Measurements from ENCODE around the gene CTNS. TPM values are rescaled to one million over a fixed set of nuclear protein-coding genes. Genes with fewer than 3 reads are reported as not detected.

CTNS gene
- total RNA-seq, 1 experiment from 2014 or later, result 20.4 TPM

DNA sequence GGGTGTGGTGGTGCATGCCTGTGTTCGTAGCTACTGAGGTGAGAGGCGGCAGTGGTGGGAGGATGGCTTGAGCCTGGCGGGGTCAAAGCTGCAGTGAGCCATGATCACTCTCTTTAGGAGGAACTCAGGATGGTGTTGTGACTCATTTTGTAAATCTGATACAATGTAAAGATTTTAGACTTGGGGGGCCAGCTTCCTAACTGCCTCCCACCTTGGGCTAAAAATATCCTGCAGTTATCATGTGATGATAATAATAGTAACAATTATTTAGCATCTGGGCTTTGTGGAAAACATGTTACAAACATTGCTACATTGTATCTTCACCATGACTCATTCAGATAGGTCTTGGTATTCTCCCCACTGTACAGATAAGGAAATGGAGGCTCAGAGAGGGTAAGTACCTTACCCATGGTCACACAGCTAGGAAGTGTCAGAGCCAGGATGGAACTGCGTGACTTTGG, 7.4 kb downstream of the CTNS start:
- DNase-seq (ENCODE audit: low read depth, low spot score), result no peak
- Histone ChIP-seq H3K4me3 (ENCODE audit: low read depth in 2 of 2, low read length in 2 of 2) (no peak overlapping the region), H3K27me3 (ENCODE audit: control insufficient read depth, insufficient read depth, low read length) (no peaks in the 10 kb centered on the region), H3K9me3 (ENCODE audit: control insufficient read depth, insufficient read depth, low read depth, low read length) (no peaks in the 10 kb centered on the region), H3K36me3 (ENCODE audit: control insufficient read depth, insufficient read depth, low read length) (no peaks in the 10 kb centered on the region), H3K27ac (ENCODE audit: low read length) (no peak overlapping the region), H3K4me1 (ENCODE audit: control insufficient read depth, insufficient read depth, low read length) (no peaks in the 10 kb centered on the region)
- intact Hi-C loops (cut with micrococcal nuclease; ENCODE audit: unreplicated experiment) (no loop called here), in situ Hi-C loops (cut with HindIII; ENCODE audit: low pct_unique_long_range_greater_than_20kb, low sequenced_read_pairs) (no loop called here)
- ChIA-PET POLR2A (no interaction called here), CTCF (no interaction called here)
- TF ChIP-seq, protein P1, sequence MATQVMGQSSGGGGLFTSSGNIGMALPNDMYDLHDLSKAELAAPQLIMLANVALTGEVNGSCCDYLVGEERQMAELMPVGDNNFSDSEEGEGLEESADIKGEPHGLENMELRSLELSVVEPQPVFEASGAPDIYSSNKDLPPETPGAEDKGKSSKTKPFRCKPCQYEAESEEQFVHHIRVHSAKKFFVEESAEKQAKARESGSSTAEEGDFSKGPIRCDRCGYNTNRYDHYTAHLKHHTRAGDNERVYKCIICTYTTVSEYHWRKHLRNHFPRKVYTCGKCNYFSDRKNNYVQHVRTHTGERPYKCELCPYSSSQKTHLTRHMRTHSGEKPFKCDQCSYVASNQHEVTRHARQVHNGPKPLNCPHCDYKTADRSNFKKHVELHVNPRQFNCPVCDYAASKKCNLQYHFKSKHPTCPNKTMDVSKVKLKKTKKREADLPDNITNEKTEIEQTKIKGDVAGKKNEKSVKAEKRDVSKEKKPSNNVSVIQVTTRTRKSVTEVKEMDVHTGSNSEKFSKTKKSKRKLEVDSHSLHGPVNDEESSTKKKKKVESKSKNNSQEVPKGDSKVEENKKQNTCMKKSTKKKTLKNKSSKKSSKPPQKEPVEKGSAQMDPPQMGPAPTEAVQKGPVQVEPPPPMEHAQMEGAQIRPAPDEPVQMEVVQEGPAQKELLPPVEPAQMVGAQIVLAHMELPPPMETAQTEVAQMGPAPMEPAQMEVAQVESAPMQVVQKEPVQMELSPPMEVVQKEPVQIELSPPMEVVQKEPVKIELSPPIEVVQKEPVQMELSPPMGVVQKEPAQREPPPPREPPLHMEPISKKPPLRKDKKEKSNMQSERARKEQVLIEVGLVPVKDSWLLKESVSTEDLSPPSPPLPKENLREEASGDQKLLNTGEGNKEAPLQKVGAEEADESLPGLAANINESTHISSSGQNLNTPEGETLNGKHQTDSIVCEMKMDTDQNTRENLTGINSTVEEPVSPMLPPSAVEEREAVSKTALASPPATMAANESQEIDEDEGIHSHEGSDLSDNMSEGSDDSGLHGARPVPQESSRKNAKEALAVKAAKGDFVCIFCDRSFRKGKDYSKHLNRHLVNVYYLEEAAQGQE (IDR thresholded peaks at IDR 0.05; ENCODE audit: insufficient read depth in 1 of 2, low read depth in 2 of 2, low read length in 1 of 2), result no peak
- no peak for TF ChIP-seq TCF7L2 (IDR thresholded peaks at IDR 0.05; ENCODE audit: low read depth, low read length)
- no peak for TF ChIP-seq CTCF (IDR thresholded peaks at IDR 0.05)
- no peak for TF ChIP-seq POLR2AphosphoS5 (IDR thresholded peaks at IDR 0.05; ENCODE audit: low read depth, low read length)
- no peak for TF ChIP-seq SIN3A (IDR thresholded peaks at IDR 0.05; ENCODE audit: borderline replicate concordance, insufficient read depth, low read depth, low read length)
- ATAC-seq, result no peak
- no TSS peak for BruUV-seq (replicated peaks)

DNA sequence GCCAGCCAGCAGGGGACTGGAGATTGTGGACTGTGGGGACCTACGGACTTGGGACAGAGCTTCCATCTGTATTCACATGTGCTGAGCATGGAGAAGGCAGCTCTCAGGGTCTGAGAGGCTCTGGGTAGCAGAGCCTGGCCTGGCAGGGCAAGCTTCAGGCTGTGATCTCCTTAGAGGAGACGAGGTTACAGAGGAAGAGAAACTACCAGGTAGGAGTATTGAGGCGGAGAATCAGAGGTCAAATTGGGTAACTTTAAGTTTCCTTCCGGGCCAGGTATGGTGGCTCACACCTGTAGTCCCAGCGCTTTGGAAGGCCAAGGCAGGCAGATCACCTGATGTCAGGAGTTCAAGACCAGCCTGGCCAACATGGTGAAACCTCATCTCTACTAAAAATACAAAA, 8.8 kb downstream of the CTNS start:
- BruUV-seq (replicated peaks), result no TSS peak
- H3K4me3 ChIP-seq (ENCODE audit: low read depth in 2 of 2, low read length in 2 of 2), result no peak overlapping the region
- intact Hi-C loops (cut with micrococcal nuclease; ENCODE audit: unreplicated experiment), result loop anchor here (5.0 kb wide), 1 partner anchor 598 kb away; no protein-coding TSS in a partner anchor
- no peak for TF ChIP-seq CTCF (IDR thresholded peaks at IDR 0.05)
- in situ Hi-C loops (cut with HindIII; ENCODE audit: low pct_unique_long_range_greater_than_20kb, low sequenced_read_pairs), result no loop called here
- no peaks in the 10 kb centered on the region for H3K4me1 ChIP-seq (ENCODE audit: control insufficient read depth, insufficient read depth, low read length)
- no peak overlapping the region for H3K27ac ChIP-seq (ENCODE audit: low read length)
- no peak for ATAC-seq
- no peaks in the 10 kb centered on the region for H3K36me3 ChIP-seq (ENCODE audit: control insufficient read depth, insufficient read depth, low read length)
- CTCF ChIA-PET, result no interaction called here
- no peaks in the 10 kb centered on the region for H3K27me3 ChIP-seq (ENCODE audit: control insufficient read depth, insufficient read depth, low read length)
- POLR2A ChIA-PET, result no interaction called here
- DNase-seq (ENCODE audit: low read depth, low spot score), result no peak
- no peaks in the 10 kb centered on the region for H3K9me3 ChIP-seq (ENCODE audit: control insufficient read depth, insufficient read depth, low read depth, low read length)

Data from Panc1 (cell line).